Right renal pelvis (tissue), 4 donors: ENCODE measurements around the gene BSG. TPM values are rescaled to one million over a fixed set of nuclear protein-coding genes. Genes with fewer than 3 reads are reported as not detected.

Experiments
- DNase-seq, 4 donors: peaks; one replicate each; pipeline ENCODE4 v3.0.0-alpha.2; 2013; ENCODE audit warnings: low read depth in 4 of 4, low spot score in 3 of 4, missing footprints in 1 of 4
- polyA plus RNA-seq, 4 donors: library from polyadenylated mRNA; unstranded; fragments of 120-200 nt; gene quantifications; one replicate each; pipeline ENCODE4 v1.2.1, GENCODE V29; 2013; ENCODE audit not compliant: insufficient read length in 4 of 4

Gene BSG
- polyA plus RNA-seq, 4 donors, result 419 to 639 (median 444) TPM

DNA sequence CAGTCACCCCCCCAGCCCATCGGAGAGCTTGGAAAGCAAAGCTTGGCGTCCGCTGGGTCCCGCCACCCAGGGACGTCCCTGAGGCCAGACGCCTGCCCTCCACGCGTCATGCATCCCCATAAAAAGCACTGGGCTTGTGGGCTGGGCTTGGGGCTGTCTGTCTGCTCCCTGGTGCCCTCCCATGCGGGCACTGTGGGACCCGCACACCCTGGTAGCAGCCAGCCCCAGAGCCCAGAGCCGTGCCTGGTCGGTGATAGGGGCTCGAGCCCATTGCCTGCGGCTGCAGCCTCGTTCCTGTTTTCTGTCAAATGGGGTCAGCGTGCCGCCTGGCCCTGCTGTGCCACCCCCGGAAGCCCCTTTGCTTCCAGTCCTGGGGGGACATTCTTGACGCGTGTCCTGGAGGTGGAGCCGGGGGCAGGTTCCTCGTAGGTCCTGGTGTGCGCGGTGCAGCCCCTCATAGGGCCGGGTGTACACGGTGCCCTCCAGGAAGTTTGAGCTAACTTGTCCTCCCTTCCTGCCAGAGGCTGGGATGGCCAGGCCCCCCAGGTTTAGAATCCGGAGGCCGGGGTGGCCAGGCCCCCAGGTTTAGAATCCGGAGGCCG, 32.9 kb upstream of the BSG start:
- no peak for DNase-seq

DNA sequence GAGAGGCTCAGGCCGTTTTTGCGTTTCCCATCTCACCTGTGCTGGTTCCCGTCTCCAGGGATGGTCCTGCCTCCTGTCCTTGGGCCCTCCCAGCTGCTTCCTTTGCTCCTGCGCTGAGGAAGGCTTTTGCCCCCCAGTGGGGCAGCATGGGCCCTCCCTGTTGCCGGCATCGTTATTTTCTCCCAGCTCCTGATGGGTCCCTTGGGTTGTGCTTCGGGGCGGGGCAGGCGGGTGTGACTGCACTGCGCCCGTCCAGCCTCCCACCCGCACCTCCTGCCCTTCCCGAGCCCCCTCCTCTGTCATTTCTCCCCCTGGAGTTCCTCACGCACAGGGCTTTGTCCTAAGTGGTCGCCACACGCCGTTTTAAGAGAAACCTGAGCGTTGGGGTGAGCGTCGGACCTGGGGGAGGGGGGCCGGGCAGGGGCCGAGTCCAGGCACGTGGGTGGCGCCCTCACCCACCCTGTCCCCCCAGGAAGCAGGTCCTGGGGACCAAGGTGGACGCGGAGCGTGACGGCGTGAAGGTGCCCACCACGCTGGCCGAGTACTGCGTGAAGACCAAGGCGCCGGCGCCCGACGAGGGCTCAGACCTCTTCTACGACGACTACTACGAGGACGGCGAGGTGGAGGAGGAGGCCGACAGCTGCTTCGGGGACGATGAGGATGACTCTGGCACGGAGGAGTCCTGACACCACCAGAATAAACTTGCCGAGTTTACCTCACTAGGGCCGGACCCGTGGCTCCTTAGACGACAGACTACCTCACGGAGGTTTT, 31.3 kb upstream of the BSG start:
- DNase-seq, result no peak

DNA sequence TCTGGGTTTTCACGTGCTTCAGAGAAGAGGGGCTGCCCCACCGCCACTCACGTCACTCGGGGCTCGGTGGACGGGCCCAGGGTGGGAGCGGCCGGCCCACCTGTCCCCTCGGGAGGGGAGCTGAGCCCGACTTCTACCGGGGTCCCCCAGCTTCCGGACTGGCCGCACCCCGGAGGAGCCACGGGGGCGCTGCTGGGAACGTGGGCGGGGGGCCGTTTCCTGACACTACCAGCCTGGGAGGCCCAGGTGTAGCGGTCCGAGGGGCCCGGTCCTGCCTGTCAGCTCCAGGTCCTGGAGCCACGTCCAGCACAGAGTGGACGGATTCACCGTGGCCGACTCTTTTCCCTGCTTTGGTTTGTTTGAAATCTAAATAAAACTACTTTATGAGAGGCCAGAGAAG, 30.7 kb upstream of the BSG start:
- DNase-seq, result no peak

DNA sequence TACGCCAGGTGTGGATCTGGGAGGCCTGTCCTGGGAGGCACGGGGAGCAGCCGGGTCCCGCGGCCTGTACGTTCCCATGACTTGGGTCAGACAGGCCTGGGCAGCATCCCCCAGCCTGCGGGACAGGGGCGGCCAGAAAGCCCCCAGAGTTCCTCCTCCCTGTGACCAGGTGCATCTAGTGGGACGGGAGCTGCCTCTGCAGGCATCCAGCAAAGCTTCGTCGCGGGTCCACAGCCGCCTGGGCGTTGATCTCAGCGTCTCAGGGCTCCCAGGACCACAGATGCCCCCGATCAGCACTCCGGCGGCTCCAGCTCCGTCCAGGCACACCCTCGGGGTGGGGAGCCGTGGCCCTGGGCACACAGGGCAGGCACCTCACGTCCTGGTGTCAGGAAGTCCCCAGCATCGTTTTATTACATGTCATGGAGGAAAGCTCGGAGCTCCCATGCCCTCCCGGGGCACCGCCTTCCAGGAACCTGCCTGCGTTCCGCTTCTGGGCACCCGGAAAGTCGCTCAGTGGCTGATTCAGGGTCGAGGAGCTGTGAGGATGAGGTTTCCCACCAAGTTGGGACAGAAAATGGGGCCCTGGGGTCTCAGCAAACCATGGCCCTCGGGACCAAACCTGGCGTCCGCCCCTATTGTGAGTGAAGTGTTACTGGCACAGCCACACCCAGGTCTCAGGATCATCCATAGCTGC, 30.1 kb upstream of the BSG start:
- no peak for DNase-seq

DNA sequence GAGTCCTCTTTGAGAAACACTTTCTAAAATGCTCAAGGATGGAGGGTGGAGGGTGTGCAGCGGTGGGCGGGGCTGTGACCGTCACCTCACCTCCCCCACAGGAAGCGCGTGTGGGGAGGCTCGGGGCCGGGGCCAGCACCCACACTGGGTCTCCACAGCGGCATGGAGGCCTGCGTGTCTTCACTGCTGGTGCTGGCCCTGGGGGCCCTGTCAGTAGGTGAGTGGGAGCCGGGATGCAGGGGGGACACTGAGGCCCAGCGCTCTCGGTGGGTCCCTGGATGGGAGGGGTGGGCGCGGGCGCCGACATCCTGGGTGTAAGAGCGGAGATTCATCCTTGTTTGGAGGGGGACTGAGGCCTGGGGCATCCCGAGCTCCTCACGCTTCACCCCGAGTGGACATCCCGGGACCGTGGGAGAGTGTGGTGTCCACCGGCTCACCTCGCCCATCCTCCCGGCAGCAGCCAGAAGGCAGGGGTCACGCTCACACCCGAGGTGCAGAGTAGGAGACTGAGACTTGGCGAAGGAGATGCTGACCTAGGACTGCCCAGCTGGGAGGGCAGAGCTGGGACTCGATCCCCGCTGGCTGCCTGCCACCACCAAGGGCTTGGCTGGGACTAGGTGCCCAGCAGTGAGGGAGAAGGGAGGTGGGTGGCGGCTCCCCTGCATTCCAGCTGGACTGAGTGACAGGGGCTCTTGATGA, 28.3 kb upstream of the BSG start, which contains the start of gene GZMM:
Gene GZMM (plus strand): TSS at position 144 of the 699 bp plus-strand sequence. CDS start 19 bp downstream, at position 163.
- no peak for DNase-seq

DNA sequence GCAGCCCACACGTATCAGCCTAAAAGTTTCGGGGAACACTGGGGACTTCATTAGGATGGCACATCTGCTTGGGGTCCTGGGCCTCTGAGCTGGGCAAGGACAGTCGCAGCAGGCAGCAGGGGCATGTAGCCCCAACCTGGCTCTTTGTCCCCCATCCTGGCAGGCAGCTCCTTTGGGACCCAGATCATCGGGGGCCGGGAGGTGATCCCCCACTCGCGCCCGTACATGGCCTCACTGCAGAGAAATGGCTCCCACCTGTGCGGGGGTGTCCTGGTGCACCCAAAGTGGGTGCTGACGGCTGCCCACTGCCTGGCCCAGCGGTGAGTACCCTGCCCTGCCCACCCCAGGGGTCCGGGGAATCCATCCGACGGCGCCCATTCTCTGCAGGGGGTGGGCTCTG, 25.3 kb upstream of the BSG start:
- no peak for DNase-seq

DNA sequence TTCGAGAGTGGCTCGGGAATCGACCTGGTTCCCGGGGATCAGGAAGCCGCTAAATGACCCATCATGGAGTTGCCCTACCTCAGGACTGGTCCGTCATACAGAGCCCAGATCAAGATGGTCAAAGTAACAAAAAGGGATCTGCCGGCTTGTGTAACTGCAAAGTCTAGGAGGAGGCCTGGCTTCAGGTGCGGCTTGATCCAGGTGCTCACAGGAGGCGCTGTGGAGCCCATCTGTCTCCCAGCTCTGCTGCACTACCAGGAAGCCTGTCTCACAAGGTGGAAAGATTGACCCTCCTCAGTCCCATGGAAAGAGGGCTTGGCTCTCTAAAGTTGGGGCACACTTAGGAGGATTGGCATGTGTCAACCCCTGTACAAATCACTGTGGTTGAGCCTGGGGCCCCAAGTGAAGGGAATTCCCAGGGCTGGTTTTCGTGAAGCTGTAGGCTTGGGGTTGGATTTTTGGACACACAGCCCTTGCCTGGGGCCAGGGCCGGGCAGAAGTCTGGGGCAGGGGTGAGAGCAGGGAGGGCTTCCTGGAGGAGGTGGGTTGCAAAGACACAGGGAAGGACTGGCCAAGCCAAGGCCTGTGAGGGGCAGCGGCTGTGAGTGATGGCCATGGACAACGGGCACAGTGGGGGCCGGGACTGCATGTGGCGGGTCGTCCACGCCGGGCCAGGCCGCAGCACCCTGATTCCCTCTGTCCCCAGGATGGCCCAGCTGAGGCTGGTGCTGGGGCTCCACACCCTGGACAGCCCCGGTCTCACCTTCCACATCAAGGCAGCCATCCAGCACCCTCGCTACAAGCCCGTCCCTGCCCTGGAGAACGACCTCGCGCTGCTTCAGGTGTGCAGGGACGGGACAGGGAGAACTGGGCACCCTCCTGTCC, 24.3 kb upstream of the BSG start:
- DNase-seq, result no peak

DNA sequence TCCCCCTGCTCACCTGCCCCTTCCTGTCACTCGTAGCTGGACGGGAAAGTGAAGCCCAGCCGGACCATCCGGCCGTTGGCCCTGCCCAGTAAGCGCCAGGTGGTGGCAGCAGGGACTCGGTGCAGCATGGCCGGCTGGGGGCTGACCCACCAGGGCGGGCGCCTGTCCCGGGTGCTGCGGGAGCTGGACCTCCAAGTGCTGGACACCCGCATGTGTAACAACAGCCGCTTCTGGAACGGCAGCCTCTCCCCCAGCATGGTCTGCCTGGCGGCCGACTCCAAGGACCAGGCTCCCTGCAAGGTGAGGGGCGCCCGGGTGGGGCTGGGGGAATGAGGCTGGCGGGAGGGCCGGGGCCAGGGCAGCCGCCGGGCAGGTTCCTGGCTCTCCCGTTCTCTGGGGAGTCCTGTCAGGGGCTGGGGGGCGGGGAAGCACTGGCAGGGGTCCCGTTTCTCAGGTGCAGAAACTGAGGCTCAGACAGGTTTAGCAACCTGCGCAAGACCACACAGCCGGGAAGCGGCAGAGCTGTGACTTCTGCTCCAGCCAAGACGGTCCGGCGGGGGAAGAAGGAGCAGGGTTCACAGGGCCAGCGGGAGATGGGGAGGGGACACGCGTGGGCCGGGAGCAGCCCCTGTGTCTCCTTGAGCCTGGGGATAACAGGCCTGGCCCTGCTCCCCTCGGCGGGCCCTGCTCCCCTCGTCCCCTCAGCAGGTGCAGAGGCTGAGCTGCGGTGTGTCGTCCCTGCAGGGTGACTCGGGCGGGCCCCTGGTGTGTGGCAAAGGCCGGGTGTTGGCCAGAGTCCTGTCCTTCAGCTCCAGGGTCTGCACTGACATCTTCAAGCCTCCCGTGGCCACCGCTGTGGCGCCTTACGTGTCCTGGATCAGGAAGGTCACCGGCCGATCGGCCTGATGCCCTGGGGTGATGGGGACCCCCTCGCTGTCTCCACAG, 23.2 kb upstream of the BSG start:
- DNase-seq, result no peak

DNA sequence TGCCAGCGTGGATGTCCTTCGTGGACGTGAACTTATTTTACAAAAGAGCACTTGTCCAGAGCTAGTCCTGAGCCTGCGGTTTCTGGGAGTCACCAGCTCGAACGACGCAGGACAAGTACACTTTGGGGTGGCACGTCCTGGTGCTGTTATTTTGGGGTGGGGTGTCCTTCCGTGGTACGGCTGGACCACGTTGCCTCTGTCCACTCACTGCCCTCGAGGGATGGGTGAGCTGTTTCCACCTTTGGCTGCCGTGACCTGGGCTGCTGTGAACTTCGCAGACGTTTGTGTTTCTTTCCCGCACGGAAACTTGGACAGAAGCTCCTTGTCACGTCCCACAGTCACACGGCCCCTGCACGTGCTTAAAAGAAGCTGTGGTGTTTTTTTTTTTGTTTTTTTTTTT, 17.6 kb upstream of the BSG start:
- DNase-seq, result no peak

DNA sequence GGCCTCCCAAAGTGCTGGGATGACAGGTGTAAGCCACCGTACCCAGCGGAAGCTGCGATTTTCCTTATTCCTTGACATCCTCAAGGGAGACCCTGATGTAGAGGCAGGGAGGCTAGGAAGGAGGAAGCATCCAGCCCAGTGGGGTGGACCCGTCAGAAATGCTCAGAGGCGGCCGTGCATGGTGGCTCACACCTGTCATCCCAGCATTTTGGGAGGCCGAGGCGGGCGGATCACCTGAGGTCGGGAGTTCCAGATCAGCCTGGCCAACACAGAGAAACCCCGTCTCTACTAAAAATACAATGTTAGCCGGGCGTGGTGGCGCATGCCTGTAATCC, 17.0 kb upstream of the BSG start:
- no peak for DNase-seq

DNA sequence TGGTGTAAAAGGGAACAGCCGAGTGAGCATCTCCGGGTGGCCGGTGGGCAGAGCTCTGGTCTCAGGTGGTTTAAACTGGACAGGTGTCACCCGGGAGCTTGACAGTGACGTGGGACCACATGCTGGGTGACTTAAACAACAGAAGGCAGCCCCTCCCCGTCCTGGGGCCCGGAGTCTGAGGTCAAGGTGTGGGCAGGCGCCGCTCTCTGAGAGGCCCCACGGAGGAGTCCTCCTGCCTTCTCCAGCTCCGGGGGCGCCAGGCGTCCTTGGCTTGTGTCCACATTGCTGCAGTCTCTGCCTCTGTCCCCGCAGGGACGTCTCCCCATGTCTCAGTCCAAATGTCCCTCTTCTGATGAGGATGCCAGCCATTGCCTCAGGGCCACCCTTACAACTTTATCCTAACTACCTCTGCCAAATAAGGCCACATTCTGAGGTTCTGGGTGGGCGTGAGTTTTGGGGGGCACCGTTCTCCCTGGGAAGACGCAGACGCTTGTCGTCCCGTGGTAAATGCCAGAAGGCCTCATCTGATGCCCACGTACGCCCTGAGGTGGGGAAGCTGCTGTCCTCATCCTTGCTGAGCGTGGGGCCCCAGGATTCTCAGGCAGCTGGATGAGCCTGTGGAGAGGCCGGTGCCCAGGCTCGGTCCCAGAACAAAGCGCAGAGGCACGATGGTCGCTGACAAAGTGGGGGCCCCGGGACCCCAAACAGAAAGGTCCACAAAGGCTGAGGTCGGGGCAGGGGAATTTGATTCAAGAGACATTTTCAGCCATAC, 15.6 kb upstream of the BSG start:
- DNase-seq, result no peak

DNA sequence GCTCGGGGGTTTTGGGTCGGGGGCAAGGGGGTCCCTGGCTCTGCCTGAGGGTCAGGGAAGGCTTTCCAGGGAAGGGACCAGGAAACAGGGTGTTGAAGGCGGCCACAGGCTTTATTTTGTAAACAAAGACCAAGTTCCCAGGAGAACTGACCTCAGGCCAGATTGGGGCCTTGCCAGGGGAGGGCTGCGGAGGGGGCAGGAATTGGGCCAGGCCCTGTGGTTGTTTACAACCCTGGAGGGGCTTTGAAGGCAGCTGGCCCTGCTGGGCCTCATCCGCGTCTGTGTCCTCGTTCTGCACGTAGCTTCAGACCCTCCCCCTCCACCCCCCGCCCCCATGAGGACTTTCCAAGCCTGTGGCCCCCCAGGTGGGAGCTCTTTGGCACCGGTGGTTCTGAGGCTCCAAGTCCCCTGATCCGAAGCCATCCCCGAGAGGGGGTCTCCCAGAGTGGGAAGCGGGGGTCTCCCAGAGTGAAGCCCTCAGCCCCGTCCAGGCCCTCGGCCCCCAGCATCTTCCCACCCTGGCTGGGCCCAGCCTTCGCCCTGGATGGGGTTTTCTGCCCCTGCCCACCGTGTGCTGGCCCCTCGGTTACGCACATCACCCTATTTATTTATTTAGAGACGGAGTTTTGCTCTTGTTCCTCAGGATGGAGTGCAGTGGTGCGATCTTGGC, 13.5 kb upstream of the BSG start:
- no peak for DNase-seq

DNA sequence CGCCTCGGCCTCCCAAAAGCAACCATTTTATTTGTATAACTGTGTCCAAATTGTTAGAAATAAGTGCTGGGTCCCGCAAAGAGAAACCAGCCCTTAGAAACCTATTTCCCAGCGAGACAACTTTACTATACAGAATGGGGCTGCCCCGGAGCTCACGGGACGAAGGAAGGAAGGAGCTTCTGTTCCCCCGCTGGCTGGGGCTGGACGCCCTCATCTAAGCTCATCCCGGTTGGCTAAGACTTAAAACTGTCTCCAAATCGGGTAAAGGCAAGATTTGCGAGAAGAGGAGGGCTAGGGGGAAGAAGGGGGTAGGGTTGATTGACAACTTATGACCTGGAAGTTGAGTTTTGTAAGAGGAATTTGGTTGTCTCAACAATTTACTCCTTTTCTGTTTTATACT, 12.3 kb upstream of the BSG start:
- no peak for DNase-seq

DNA sequence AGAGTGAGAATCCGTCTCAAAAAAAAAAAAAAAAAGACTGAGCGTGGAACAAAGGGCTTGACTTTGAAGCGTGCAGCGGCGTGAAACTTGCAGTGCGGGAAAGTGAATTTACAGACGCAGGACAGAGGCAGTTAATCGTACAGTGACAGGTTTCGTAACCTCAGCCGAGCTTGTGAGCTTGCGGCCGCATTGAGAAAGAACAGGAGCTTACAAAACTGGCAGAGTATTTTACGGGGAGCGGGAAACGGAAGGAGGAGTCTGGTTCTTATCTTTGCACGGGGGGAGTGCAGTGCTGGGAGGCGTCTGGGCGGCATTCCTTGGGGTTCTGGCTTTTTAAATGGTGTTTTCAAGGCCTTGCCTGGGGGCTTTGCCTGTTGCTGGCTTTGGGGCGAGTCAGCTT, 6.0 kb upstream of the BSG start:
- DNase-seq, result no peak

DNA sequence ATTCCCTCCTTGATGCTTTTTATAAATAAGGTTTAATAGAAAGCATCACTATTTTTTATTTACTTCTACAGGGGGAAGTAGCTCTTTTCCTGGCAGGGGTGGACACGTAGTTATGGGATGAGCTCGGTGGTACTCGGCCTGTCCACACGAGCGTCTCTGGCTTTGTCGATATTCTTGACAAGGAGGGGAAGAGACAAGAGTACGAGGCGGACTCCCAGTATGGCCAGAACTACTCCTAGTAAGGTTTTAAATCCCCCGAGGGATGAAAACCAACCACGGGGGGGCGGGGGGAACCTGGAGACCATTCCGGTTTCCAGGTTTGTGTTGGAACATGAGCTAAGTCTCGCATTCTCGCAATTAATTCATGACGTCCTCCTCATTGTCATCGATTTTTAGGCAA, 5.6 kb upstream of the BSG start:
- DNase-seq, result no peak

DNA sequence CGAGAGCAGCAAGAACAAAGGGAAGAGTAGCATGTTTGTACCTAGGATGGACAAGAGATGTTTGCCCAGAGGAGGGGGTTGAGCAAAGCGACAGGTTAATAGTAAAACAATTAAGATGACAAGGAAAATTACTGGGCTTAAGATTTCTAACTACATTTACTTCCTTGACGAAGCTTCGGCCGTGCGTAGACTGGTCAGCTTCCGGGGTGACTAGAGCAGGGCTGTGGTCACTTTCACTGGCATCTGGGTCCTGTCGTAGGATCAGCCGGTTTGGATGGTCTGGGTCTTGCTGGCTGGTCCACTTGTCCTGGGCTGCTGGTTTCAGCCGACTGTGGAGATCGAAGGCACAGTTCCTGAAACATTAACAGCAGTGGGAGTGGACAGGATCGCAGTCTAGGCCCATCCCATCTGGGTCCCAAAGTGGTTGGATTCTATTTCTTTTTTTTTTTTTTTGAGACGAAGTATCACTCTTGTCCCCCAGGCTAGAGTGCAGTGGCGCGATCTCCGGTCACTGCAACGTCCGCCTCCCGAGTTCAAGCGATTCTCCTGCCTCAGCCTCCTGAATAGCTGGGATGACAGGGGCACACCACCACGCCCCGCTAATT, 5.0 kb upstream of the BSG start:
- no peak for DNase-seq

DNA sequence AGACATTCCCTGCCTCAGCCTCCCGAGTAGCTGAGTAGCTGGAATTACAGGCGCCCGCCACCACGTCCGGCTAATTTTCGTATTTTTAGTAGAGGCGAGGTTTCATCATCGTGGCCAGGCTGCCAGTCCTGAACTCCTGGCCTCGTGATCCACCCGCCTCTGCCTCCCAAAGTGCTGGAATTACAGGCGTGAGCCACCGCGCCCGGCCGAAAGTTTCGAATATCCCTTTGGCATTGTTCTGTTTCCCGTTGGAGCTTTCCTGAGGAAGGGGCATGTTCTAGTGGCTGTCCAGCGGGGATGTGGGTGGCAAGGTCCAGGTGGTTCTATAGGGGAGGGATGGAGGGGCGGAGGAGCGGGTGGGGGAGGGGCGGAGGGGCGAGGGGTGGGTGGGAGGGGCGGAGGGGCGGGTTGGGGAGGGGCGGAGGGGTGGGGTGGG, 2.1 kb upstream of the BSG start:
- DNase-seq, result no peak
